ENCODE data around the gene MSGN1. TPM values are rescaled to one million over a fixed set of nuclear protein-coding genes. Genes with fewer than 3 reads are reported as not detected.

The MSGN1 gene
- total and polyA plus RNA-seq, 9 donors, result not detected

DNA sequence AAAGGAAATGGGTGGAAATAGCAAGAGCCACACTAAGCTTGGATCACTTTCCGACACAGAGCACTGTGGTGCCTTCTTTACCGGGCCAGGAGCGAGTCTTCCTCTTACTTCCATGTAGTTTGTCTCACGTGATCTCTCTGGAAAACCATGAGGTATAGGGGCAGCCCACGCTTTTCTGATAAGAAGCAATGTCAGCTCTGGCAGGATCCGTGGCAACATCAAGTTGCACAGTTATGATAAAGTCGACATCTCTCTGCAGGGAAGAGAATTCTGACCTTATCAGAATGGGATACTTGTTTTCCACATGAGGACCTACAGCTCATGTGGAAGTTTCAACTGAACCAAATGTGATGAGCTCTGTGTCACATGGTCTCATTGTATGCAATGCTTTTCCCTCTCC is 29.5 kb downstream of the MSGN1 start:
- WGBS, 3 donors, result 82 to 90% (median 85%) methylated on average over 7 of the region's 7 CpGs
- H3K4me1 ChIP-seq (ENCODE audit: insufficient read depth), result no peaks in the 10 kb centered on the region
- no peak overlapping the region for H3K27ac ChIP-seq
- H3K27me3 ChIP-seq, result no peaks in the 10 kb centered on the region
- intact Hi-C loops (cut with DNase I), result no loop called here
- TF ChIP-seq, protein P1, sequence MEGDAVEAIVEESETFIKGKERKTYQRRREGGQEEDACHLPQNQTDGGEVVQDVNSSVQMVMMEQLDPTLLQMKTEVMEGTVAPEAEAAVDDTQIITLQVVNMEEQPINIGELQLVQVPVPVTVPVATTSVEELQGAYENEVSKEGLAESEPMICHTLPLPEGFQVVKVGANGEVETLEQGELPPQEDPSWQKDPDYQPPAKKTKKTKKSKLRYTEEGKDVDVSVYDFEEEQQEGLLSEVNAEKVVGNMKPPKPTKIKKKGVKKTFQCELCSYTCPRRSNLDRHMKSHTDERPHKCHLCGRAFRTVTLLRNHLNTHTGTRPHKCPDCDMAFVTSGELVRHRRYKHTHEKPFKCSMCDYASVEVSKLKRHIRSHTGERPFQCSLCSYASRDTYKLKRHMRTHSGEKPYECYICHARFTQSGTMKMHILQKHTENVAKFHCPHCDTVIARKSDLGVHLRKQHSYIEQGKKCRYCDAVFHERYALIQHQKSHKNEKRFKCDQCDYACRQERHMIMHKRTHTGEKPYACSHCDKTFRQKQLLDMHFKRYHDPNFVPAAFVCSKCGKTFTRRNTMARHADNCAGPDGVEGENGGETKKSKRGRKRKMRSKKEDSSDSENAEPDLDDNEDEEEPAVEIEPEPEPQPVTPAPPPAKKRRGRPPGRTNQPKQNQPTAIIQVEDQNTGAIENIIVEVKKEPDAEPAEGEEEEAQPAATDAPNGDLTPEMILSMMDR (IDR thresholded peaks at IDR 0.05), result no peak
- TF ChIP-seq EP300 (IDR thresholded peaks at IDR 0.05) (no peak), POLR2A (IDR thresholded peaks at IDR 0.05) (no peak)
- H3K9me3 ChIP-seq, result no peaks in the 10 kb centered on the region
- H3K36me3 ChIP-seq, result no peaks in the 10 kb centered on the region
- H3K4me3 ChIP-seq, result no peak overlapping the region
- DNase-seq, result no peak

DNA sequence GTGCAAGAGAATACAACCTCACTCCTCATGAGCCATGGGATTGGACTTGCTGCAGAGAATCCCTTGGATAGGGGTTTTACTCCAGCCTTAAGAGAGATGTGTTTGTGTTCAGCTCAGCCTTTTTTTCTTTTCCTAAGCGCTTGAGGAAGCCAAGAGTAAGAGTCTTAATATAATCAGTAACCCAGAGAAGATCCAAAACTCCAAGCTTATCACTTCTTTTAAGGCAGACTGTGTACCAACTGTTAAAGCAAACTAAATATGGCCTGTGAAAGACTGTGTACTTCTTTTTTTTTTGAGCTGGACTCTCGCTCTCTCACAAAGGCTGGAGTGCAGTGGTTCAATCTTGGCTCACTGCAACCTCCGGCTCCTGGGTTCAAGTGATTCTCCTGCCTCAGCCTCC is 30.4 kb downstream of the MSGN1 start:
- Histone ChIP-seq H3K9me3 (no peaks in the 10 kb centered on the region), H3K36me3 (no peaks in the 10 kb centered on the region), H3K27ac (no peak overlapping the region), H3K27me3 (no peaks in the 10 kb centered on the region), H3K4me1 (ENCODE audit: insufficient read depth) (no peaks in the 10 kb centered on the region), H3K4me3 (no peak overlapping the region)
- no peak for DNase-seq
- intact Hi-C loops (cut with DNase I), result no loop called here
- no peak for TF ChIP-seq EP300 (IDR thresholded peaks at IDR 0.05)
- no peak for TF ChIP-seq POLR2A (IDR thresholded peaks at IDR 0.05)
- TF ChIP-seq, protein P1 (IDR thresholded peaks at IDR 0.05), result no peak
- WGBS, 3 donors, result 64 to 79% (median 65%) methylated on average over 3 of the region's 3 CpGs

DNA sequence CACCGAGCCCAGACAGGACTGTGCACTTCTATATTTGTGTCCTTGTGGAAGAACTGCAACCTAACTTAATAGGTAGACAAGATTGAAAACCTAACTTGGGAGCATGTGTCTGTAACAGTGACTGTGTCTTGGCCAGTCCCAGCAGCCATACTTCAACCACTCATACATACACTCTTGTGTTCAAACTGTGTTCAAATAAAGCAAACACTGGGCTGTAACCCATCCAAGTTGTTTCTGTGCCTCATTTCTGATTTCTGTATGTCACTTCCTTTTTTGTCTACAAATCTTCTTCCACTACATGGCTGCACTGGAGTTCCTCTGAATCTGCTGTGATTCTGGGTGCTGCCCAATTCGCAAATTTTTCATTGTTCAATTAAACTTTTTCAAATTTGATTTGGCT is 31.0 kb downstream of the MSGN1 start:
- Histone ChIP-seq H3K27ac (no peak overlapping the region), H3K9me3 (no peaks in the 10 kb centered on the region), H3K27me3 (no peaks in the 10 kb centered on the region), H3K4me1 (ENCODE audit: insufficient read depth) (no peaks in the 10 kb centered on the region), H3K36me3 (no peaks in the 10 kb centered on the region), H3K4me3 (no peak overlapping the region)
- TF ChIP-seq EP300 (IDR thresholded peaks at IDR 0.05) (no peak), POLR2A (IDR thresholded peaks at IDR 0.05) (no peak)
- TF ChIP-seq, protein P1 (IDR thresholded peaks at IDR 0.05), result no peak
- 89 to 96% (median 96%) methylated on average over 2 of the region's 2 CpGs for WGBS, 3 donors
- DNase-seq, result no peak
- intact Hi-C loops (cut with DNase I), result no loop called here

DNA sequence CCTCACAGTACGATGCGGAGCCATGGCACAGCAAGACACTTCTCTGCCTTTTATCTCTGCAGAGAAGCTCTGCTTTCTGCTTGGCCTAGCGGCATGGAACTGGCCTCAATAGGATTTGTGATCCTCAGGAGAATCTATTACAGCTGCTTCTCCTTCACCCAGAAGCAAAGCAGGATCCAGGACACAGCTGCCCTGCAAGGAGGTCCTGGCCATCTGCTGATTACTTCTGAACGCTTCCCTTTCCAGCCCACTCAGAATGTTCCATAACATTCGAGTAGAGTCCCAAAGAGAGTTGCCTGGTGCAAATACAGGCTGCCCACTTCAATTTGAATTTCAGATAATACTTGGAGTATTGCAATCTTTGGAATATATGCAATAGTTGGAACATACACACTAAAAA is 33.0 kb downstream of the MSGN1 start:
- WGBS, 3 donors, result 35 to 42% (median 42%) methylated on average over 5 of the region's 5 CpGs
- intact Hi-C loops (cut with DNase I), result no loop called here
- TF ChIP-seq POLR2A (IDR thresholded peaks at IDR 0.05) (no peak), EP300 (IDR thresholded peaks at IDR 0.05) (no peak)

DNA sequence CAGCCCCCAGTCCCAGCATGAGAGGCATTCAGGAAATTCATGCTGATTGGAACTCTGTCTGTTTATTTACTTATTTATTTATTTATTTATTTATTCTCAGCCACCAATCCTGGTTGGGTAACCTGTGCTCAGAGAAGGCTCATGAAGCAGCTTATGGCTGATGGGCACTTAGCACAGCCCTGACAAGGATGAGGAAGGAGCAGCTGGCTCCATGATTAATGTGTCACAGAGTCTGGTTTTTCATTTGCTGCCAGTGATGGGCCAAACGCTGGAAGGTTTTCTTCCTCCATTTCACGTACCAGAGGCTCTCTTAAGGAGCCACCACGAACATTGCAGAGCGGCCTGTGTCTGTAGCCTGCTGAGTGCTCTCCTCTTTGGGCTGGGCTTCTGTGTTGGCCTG is 33.9 kb downstream of the MSGN1 start:
- TF ChIP-seq POLR2A (IDR thresholded peaks at IDR 0.05), result no peak
- no peak for TF ChIP-seq EP300 (IDR thresholded peaks at IDR 0.05)
- TF ChIP-seq, protein P1 (IDR thresholded peaks at IDR 0.05), result no peak
- H3K9me3 ChIP-seq, result no peaks in the 10 kb centered on the region
- no peak overlapping the region for H3K4me3 ChIP-seq
- DNase-seq, result no peak
- H3K36me3 ChIP-seq, result no peaks in the 10 kb centered on the region
- no peak overlapping the region for H3K27ac ChIP-seq
- intact Hi-C loops (cut with DNase I), result loop anchor here in 2 of 4 donors (10.0 kb wide), 2 partner anchors 305 to 525 kb away; no protein-coding TSS in a partner anchor
- no peaks in the 10 kb centered on the region for H3K4me1 ChIP-seq (ENCODE audit: insufficient read depth)
- no peaks in the 10 kb centered on the region for H3K27me3 ChIP-seq
- WGBS, 3 donors, result 86 to 91% (median 90%) methylated on average over 4 of the region's 4 CpGs

More for the DNA sequence above, 33.0 kb downstream of the MSGN1 start:
- Histone ChIP-seq H3K9me3 (no peaks in the 10 kb centered on the region), H3K36me3 (no peaks in the 10 kb centered on the region), H3K27me3 (no peaks in the 10 kb centered on the region), H3K4me3 (no peak overlapping the region), H3K4me1 (ENCODE audit: insufficient read depth) (no peaks in the 10 kb centered on the region), H3K27ac (no peak overlapping the region)
- DNase-seq, result no peak

All from ovary (tissue), 9 donors.